Kidney (tissue), 14 donors: ENCODE results near the gene AZU1. TPM values are rescaled to one million over a fixed set of nuclear protein-coding genes. Genes with fewer than 3 reads are reported as not detected.
A peak's percentile ranks its signal among the peaks of the same experiment; 100 is the strongest.

Experiments
- DNase-seq, 5 donors: peaks; one replicate each; pipeline ENCODE4 v3.0.0-alpha.2; 2013 to 2020
- FAIRE-seq: peaks from 2 replicates; lab custom pipeline; 2012; peaks lifted over from hg19 to GRCh38; lab: Jason Lieb, UNC
- H3K27ac ChIP-seq, 2 donors: one replicate each; pipeline ENCODE4 v1.7.0; 2013; ENCODE audit warnings: low read depth in 2 of 2, low read length in 2 of 2, inconsistent platforms in 1 of 2
- H3K27me3 ChIP-seq: one replicate; pipeline ENCODE4 v1.7.1; 2013; ENCODE audit warnings: low read length, inconsistent platforms; ENCODE audit not compliant: control insufficient read depth, insufficient read depth
- H3K36me3 ChIP-seq, 3 donors: one replicate each; pipeline versions ENCODE4 v1.7.0 to v1.7.1; 2013; ENCODE audit warnings: low read length in 3 of 3, control low read depth in 1 of 3, inconsistent platforms in 1 of 3; ENCODE audit not compliant: insufficient read depth in 3 of 3, control insufficient read depth in 2 of 3
- H3K4me1 ChIP-seq, 3 donors: one replicate each; pipeline versions ENCODE4 v1.7.0 to v1.7.1; 2013; ENCODE audit warnings: low read length in 3 of 3, inconsistent platforms in 1 of 3, low read depth in 1 of 3; ENCODE audit not compliant: control insufficient read depth in 2 of 3, insufficient read depth in 2 of 3
- H3K4me3 ChIP-seq, 3 donors: one replicate each; pipeline versions ENCODE4 v1.7.0 to v1.8.1; 2013; ENCODE audit warnings: low read length in 3 of 3, control low read depth in 1 of 3, inconsistent platforms in 1 of 3
- H3K9ac ChIP-seq, 3 donors: one replicate each; pipeline versions ENCODE4 v1.7.0 to v1.7.1; 2013; ENCODE audit warnings: low read length in 3 of 3, control low read depth in 1 of 3, inconsistent platforms in 1 of 3
- H3K9me3 ChIP-seq, 3 donors: one replicate each; pipeline versions ENCODE4 v1.7.0 to v1.7.1; 2013; ENCODE audit warnings: low read length in 3 of 3, control low read depth in 1 of 3, inconsistent platforms in 1 of 3; ENCODE audit not compliant: control insufficient read depth in 2 of 3, insufficient read depth in 1 of 3
- CTCF ChIP-seq: IDR thresholded peaks from 3 replicates; pipeline ENCODE4 v1.5.1; 2012; ENCODE audit warnings: mild to moderate bottlenecking, moderate library complexity, borderline replicate concordance; ENCODE audit not compliant: insufficient read depth; ENCODE audit errors: extremely low read depth
- intact Hi-C: fragments of 100-400 bp; cut with DNase I; formaldehyde crosslinking; loops from one replicate; pipeline ENCODE4 v1.11.1; 2022
- polyA plus RNA-seq: library from polyadenylated mRNA; stranded (reverse); fragments of 350-450 nt; fragmentation: Illumina TruSeq; extraction: RNeasy Lipid Tissue Mini Kit (QIAGEN cat#74804); gene quantifications from one replicate; pipeline ENCODE4 v1.2.3, GENCODE V29; 2014; ENCODE audit warnings: low read depth, low replicate concordance; ENCODE audit not compliant: insufficient read depth
- total RNA-seq: library from RNA; stranded (reverse); fragmentation: NEBNext Ultra II Directional; extraction: Animal tissue kit (Norgen Biotek cat#: 25700); gene quantifications from one replicate; pipeline ENCODE4 v1.2.1, GENCODE V29; 2021
- donor health status: control.
- donor health status: control.
- donor health status: control.
- donor health status: control.
- donor health status: control.
- donor health status: DM: yes; HTN: yes; CAD: no.
- donor health status: Normal renal cell carcinoma (clear cell type).

The AZU1 gene
- total and polyA plus RNA-seq, 2 donors from 2014 or later, result 0.50 TPM; not detected in 1

- Histone ChIP-seq H3K9ac (no peak overlapping the region), H3K9me3 (no peaks in the 10 kb centered on the region), H3K27ac (no peak overlapping the region), H3K4me1 (peaks cover 0 to 13% (median 4%) of the 10 kb centered on the region in 3 donors), H3K27me3 (no peaks in the 10 kb centered on the region), H3K4me3 (no peak overlapping the region), H3K36me3 (no peaks in the 10 kb centered on the region)
- FAIRE-seq, result no peak
- peak in 2 of 5 donors; percentile 62 to 79 for DNase-seq
- no peak for TF ChIP-seq CTCF
- intact Hi-C loops, result no loop called here
Measured at GRCh38 chr19:795073-795611, 32.5 kb upstream of the AZU1 start.

- no peak for TF ChIP-seq CTCF
- no peaks in the 10 kb centered on the region for H3K9me3 ChIP-seq
- intact Hi-C loops, result no loop called here
- peak overlapping the region in 1 of 3 donors; percentile 71 for H3K4me3 ChIP-seq
- H3K9ac ChIP-seq, result peak overlapping the region in 1 of 3 donors; percentile 87
- H3K27ac ChIP-seq, result no peak overlapping the region
- no peaks in the 10 kb centered on the region for H3K27me3 ChIP-seq
- DNase-seq, result peak in 2 of 5 donors; percentile 84
- no peak for FAIRE-seq
- H3K36me3 ChIP-seq, result peaks cover 0 to 4% (median 0%) of the 10 kb centered on the region in 3 donors
- H3K4me1 ChIP-seq, result peaks cover 0 to 21% (median 10%) of the 10 kb centered on the region in 3 donors
Measured at GRCh38 chr19:795691-796581, 31.7 kb upstream of the AZU1 start.

GRCh38 chr19:796692-797527, 30.7 kb upstream of the AZU1 start, which contains the start of gene PTBP1:
Gene PTBP1, plus strand, starts transcription at chr19:797452. Its CDS starts 46 bp downstream, at chr19:797498.
- Histone ChIP-seq H3K4me1 (peaks cover 0 to 30% (median 15%) of the 10 kb centered on the region in 3 donors), H3K4me3 (peak within 1 kb of the TSS; percentile 78 to 93 (median 87)), H3K27me3 (no peaks in the 10 kb centered on the region), H3K9ac (peak within 1 kb of the TSS; percentile 59 to 87 (median 81)), H3K9me3 (no peaks in the 10 kb centered on the region), H3K27ac (peak within 1 kb of the TSS; percentile 85 to 94), H3K36me3 (peaks cover 0 to 4% (median 0%) of the 10 kb centered on the region in 3 donors)
- DNase-seq (peak; percentile 100), FAIRE-seq (peak; percentile 98)
- TF ChIP-seq CTCF, result no peak
- intact Hi-C loops, result no loop called here
